ENCODE data around the gene KLF3. TPM values are rescaled to one million over a fixed set of nuclear protein-coding genes. Genes with fewer than 3 reads are reported as not detected.
A peak's percentile ranks its signal among the peaks of the same experiment; 100 is the strongest.

KLF3 gene
- total RNA-seq, 2 experiments from 2014 or later = 203 to 204 TPM

- H3K9me3 ChIP-seq (ENCODE audit: control insufficient read depth in 1 of 2, insufficient read depth in 1 of 2, low read length in 2 of 2) = no peaks in the 10 kb centered on the region
- ChIA-PET POLR2A (interaction anchor here (1.1 to 1.7 kb wide), 2 partner anchors 9 to 386 kb away, joined by 4 read pairs; no protein-coding TSS in a partner anchor), CTCF (no interaction called here)
- Mint-ChIP-seq H3K27me3 (no peaks in the 10 kb centered on the region), H3K27ac (peak overlapping the region; percentile 21), H3K4me3 (no peak overlapping the region), H3K36me3 (ENCODE audit: low read depth) (peaks cover 86% of the 10 kb centered on the region), H3K4me1 (ENCODE audit: low read depth) (peaks cover 26% of the 10 kb centered on the region), H3K9me3 (no peaks in the 10 kb centered on the region)
- no peak overlapping the region for H3K4me3 ChIP-seq (ENCODE audit: low read length)
- DNase-seq (no peak), ATAC-seq (ENCODE audit: poor library complexity) (no peak)
- TF ChIP-seq CTCF (IDR thresholded peaks at IDR 0.05) = no peak
- H3K27ac ChIP-seq (ENCODE audit: low read depth in 1 of 2, low read length in 2 of 2) = no peak overlapping the region
- no peaks in the 10 kb centered on the region for H3K4me1 ChIP-seq (ENCODE audit: insufficient read depth, low read length)
- peaks cover 77% of the 10 kb centered on the region for H3K36me3 ChIP-seq (ENCODE audit: insufficient read depth, low read length)
- H3K27me3 ChIP-seq (ENCODE audit: control insufficient read depth in 1 of 2, insufficient read depth in 2 of 2, low read length in 2 of 2) = no peaks in the 10 kb centered on the region
- intact Hi-C loops (cut with DNase I, micrococcal nuclease) = no loop called here
Observed at GRCh38 chr4:38695809-38696208, 31.8 kb downstream of the KLF3 start.

- H3K27ac ChIP-seq (ENCODE audit: low read depth in 1 of 2, low read length in 2 of 2) = no peak overlapping the region
- H3K36me3 Mint-ChIP-seq (ENCODE audit: low read depth) = peaks cover 77% of the 10 kb centered on the region
- peaks cover 26% of the 10 kb centered on the region for H3K4me1 Mint-ChIP-seq (ENCODE audit: low read depth)
- CTCF ChIA-PET = interaction anchor here (0.7 to 1.3 kb wide), 3 partner anchors 21 to 517 kb away, joined by 3 to 4 read pairs (median 3); no protein-coding TSS in a partner anchor
- H3K4me1 ChIP-seq (ENCODE audit: insufficient read depth, low read length) = no peaks in the 10 kb centered on the region
- H3K9me3 Mint-ChIP-seq = no peaks in the 10 kb centered on the region
- H3K4me3 ChIP-seq (ENCODE audit: low read length) = no peak overlapping the region
- no peak for TF ChIP-seq CTCF (IDR thresholded peaks at IDR 0.05)
- no peak overlapping the region for H3K4me3 Mint-ChIP-seq
- H3K9me3 ChIP-seq (ENCODE audit: control insufficient read depth in 1 of 2, insufficient read depth in 1 of 2, low read length in 2 of 2) = no peaks in the 10 kb centered on the region
- peaks cover 68% of the 10 kb centered on the region for H3K36me3 ChIP-seq (ENCODE audit: insufficient read depth, low read length)
- ATAC-seq (ENCODE audit: poor library complexity) (no peak), DNase-seq (no peak)
- H3K27me3 ChIP-seq (ENCODE audit: control insufficient read depth in 1 of 2, insufficient read depth in 2 of 2, low read length in 2 of 2) = no peaks in the 10 kb centered on the region
- no peaks in the 10 kb centered on the region for H3K27me3 Mint-ChIP-seq
- POLR2A ChIA-PET = no interaction called here
- no peak overlapping the region for H3K27ac Mint-ChIP-seq
- intact Hi-C loops (cut with DNase I, micrococcal nuclease) = no loop called here
Observed at GRCh38 chr4:38696697-38697096, 32.7 kb downstream of the KLF3 start.

GRCh38 chr4:38698176-38698575 lies 34.2 kb downstream of the KLF3 start:
- peaks cover 63% of the 10 kb centered on the region for H3K36me3 Mint-ChIP-seq (ENCODE audit: low read depth)
- intact Hi-C loops (cut with DNase I, micrococcal nuclease) = no loop called here

More at GRCh38 chr4:38698176-38698575, 34.2 kb downstream of the KLF3 start:
- Histone ChIP-seq H3K36me3 (ENCODE audit: insufficient read depth, low read length) (peaks cover 56% of the 10 kb centered on the region), H3K27me3 (ENCODE audit: control insufficient read depth in 1 of 2, insufficient read depth in 2 of 2, low read length in 2 of 2) (no peaks in the 10 kb centered on the region), H3K4me1 (ENCODE audit: insufficient read depth, low read length) (no peaks in the 10 kb centered on the region), H3K27ac (ENCODE audit: low read depth in 1 of 2, low read length in 2 of 2) (no peak overlapping the region), H3K4me3 (ENCODE audit: low read length) (no peak overlapping the region), H3K9me3 (ENCODE audit: control insufficient read depth in 1 of 2, insufficient read depth in 1 of 2, low read length in 2 of 2) (no peaks in the 10 kb centered on the region)
- H3K27ac Mint-ChIP-seq = peak overlapping the region; percentile 37
- no peak overlapping the region for H3K4me3 Mint-ChIP-seq
- H3K9me3 Mint-ChIP-seq = no peaks in the 10 kb centered on the region
- DNase-seq (no peak), ATAC-seq (ENCODE audit: poor library complexity) (no peak)
- H3K27me3 Mint-ChIP-seq = no peaks in the 10 kb centered on the region
- ChIA-PET CTCF (no interaction called here), POLR2A (interaction anchor here (1.0 kb wide), 1 partner anchor 8 kb away, joined by 4 read pairs; no protein-coding TSS in a partner anchor)
- no peak for TF ChIP-seq CTCF (IDR thresholded peaks at IDR 0.05)
- peaks cover 26% of the 10 kb centered on the region for H3K4me1 Mint-ChIP-seq (ENCODE audit: low read depth)

All from CD4-positive, alpha-beta T cell (primary cell).